H1 (cell line): ENCODE measurements around the gene OR2A42. TPM values are rescaled to one million over a fixed set of nuclear protein-coding genes. Genes with fewer than 3 reads are reported as not detected.
"Not testable (repeated sequence)": the region's sequence is repeated elsewhere in the genome, so short reads cannot be mapped to it uniquely, and the experiment has no call there.

Source experiments
- CTCF ChIA-PET: fragments of 300-600 bp; sonication (Branson Sonifier 250); formaldehyde crosslinking; loops from one replicate; lab custom pipeline; 2021; ENCODE audit not compliant: partially characterized antibody; lab: Charles Lee
- POLR2A ChIA-PET: fragments of 300-600 bp; sonication (Branson Sonifier 250); formaldehyde crosslinking; loops from one replicate; lab custom pipeline; 2021; ENCODE audit warnings: inconsistent platforms; ENCODE audit not compliant: partially characterized antibody; lab: Charles Lee
- DNase-seq, 2 experiments: peaks; one replicate each; pipeline versions ENCODE4 v3.0.0 to v3.0.0-alpha.2; 2010 to 2022; ENCODE audit warnings: low spot score in 2 of 2, low read depth in 1 of 2, mixed read lengths in 1 of 2
- FAIRE-seq: peaks from 2 replicates; lab custom pipeline; 2011; peaks lifted over from hg19 to GRCh38; lab: Jason Lieb, UNC
- H2AFZ ChIP-seq: 2 replicates; pipeline ENCODE4 v1.8.1; 2012; ENCODE audit warnings: low read length, inconsistent platforms
- H2AK5ac ChIP-seq: 2 replicates; pipeline ENCODE4 v1.6.1; 2013; ENCODE audit warnings: low read depth, low read length
- H2BK120ac ChIP-seq: replicated peaks from 2 replicates; pipeline ENCODE3; 2013; ENCODE audit warnings: low read depth, low read length, inconsistent platforms
- H2BK12ac ChIP-seq: 2 replicates; pipeline ENCODE4 v1.6.1; 2013; ENCODE audit warnings: low read depth, low read length
- H2BK15ac ChIP-seq: 2 replicates; pipeline ENCODE4 v1.6.1; 2013; ENCODE audit warnings: low read length
- H2BK20ac ChIP-seq: 2 replicates; pipeline ENCODE4 v1.6.1; 2013; ENCODE audit warnings: low read length
- H2BK5ac ChIP-seq: 2 replicates; pipeline ENCODE4 v1.6.1; 2013; ENCODE audit warnings: low read depth, low read length
- H3K14ac ChIP-seq: 2 replicates; pipeline ENCODE4 v1.6.1; 2013; ENCODE audit warnings: inconsistent platforms; ENCODE audit not compliant: insufficient read length
- H3K18ac ChIP-seq: 2 replicates; pipeline ENCODE4 v1.6.1; 2013; ENCODE audit warnings: low read length; ENCODE audit errors: extremely low read depth
- H3K23ac ChIP-seq: 2 replicates; pipeline ENCODE4 v1.6.1; 2013; ENCODE audit warnings: inconsistent platforms; ENCODE audit not compliant: insufficient read length
- H3K23me2 ChIP-seq: 2 replicates; pipeline ENCODE4 v1.6.1; 2013; ENCODE audit warnings: low read depth, low read length
- H3K27ac ChIP-seq: 2 replicates; pipeline ENCODE4 v1.6.1; 2011; ENCODE audit warnings: low read depth, low read length, inconsistent platforms
- H3K27me3 ChIP-seq, 4 experiments: replicated peaks in 1 of 4; 1 replicate in 1 of 4; 2 replicates in 3 of 4; pipeline versions ENCODE4 v1.6.1 to v1.8.1; 2011 to 2013; ENCODE audit warnings: low read length in 3 of 4, mild to moderate bottlenecking in 3 of 4, inconsistent platforms in 2 of 4, mixed read lengths in 2 of 4, moderate library complexity in 1 of 4; ENCODE audit not compliant: control insufficient read depth in 3 of 4, insufficient read depth in 3 of 4; ENCODE audit errors: extremely low read depth in 1 of 4
- H3K36me3 ChIP-seq, 4 experiments: 2 replicates each; pipeline versions ENCODE4 v1.6.1 to v1.8.1; 2011 to 2013; ENCODE audit warnings: mild to moderate bottlenecking in 4 of 4, low read length in 3 of 4, moderate library complexity in 2 of 4, control low read depth in 1 of 4, inconsistent platforms in 1 of 4; ENCODE audit not compliant: insufficient read depth in 4 of 4, control insufficient read depth in 2 of 4
- H3K4ac ChIP-seq: replicated peaks from 2 replicates; pipeline ENCODE3; 2013; ENCODE audit warnings: low read length, low read depth, mixed read lengths, inconsistent platforms; ENCODE audit not compliant: insufficient read length
- H3K4me1 ChIP-seq, 4 experiments: replicated peaks in 1 of 4; 1 replicate in 1 of 4; 2 replicates in 3 of 4; pipeline versions ENCODE4 v1.6.1 to v1.8.1; 2011 to 2013; ENCODE audit warnings: low read length in 3 of 4, inconsistent platforms in 2 of 4, mixed read lengths in 1 of 4; ENCODE audit not compliant: insufficient read depth in 4 of 4, control insufficient read depth in 3 of 4
- H3K4me2 ChIP-seq, 2 experiments: 2 replicates each; pipeline versions ENCODE4 v1.6.1 to v1.8.1; 2011 to 2013; ENCODE audit warnings: low read depth in 2 of 2, low read length in 2 of 2, control low read depth in 1 of 2, inconsistent platforms in 1 of 2, mild to moderate bottlenecking in 1 of 2; ENCODE audit not compliant: insufficient read depth in 1 of 2
- H3K4me3 ChIP-seq, 4 experiments: fragments of 200-600, 300-600 bp in 1 of 4; sonication (generic), shearing (Covaris generic), sonication (Bioruptor Twin) in 1 of 4; 2 replicates each; pipeline versions ENCODE4 v1.5.1 to v1.8.1; 2011 to 2016; ENCODE audit warnings: low read length in 4 of 4, low read depth in 3 of 4, control low read depth in 2 of 4, inconsistent platforms in 2 of 4, mild to moderate bottlenecking in 2 of 4, mixed read lengths in 1 of 4, moderate library complexity in 1 of 4; ENCODE audit not compliant: insufficient read depth in 2 of 4; ENCODE audit errors: extremely low read depth in 1 of 4
- H3K56ac ChIP-seq: replicated peaks from 2 replicates; pipeline ENCODE3; 2013; ENCODE audit warnings: low read depth, mild to moderate bottlenecking, mixed read lengths, low read length, inconsistent platforms; ENCODE audit not compliant: insufficient read length
- H3K79me1 ChIP-seq: 2 replicates; pipeline ENCODE4 v1.6.1; 2013; ENCODE audit warnings: low read depth, low read length, control low read depth
- H3K79me2 ChIP-seq, 2 experiments: 2 replicates each; pipeline versions ENCODE4 v1.6.1 to v1.8.1; 2012 to 2013; ENCODE audit warnings: low read length in 2 of 2, mild to moderate bottlenecking in 2 of 2, inconsistent platforms in 1 of 2; ENCODE audit not compliant: insufficient read depth in 2 of 2, control insufficient read depth in 1 of 2
- H3K9ac ChIP-seq, 4 experiments: replicated peaks in 1 of 4; 1 replicate in 1 of 4; 2 replicates in 3 of 4; pipeline versions ENCODE4 v1.6.1 to v1.8.1; 2011 to 2013; ENCODE audit warnings: low read depth in 3 of 4, low read length in 3 of 4, control low read depth in 2 of 4, mild to moderate bottlenecking in 2 of 4, moderate library complexity in 2 of 4, inconsistent platforms in 1 of 4; ENCODE audit errors: extremely low read depth in 1 of 4
- H3K9me3 ChIP-seq, 2 experiments: 2 replicates each; pipeline versions ENCODE4 v1.6.1 to v1.8.1; 2012 to 2013; ENCODE audit warnings: mild to moderate bottlenecking in 2 of 2, moderate library complexity in 2 of 2, control low read depth in 1 of 2, inconsistent platforms in 1 of 2, low read depth in 1 of 2, low read length in 1 of 2, mixed read lengths in 1 of 2; ENCODE audit not compliant: insufficient read depth in 2 of 2
- H4K20me1 ChIP-seq, 2 experiments: replicated peaks in 1 of 2; 2 replicates each; pipeline versions ENCODE3 to v1.8.1; 2011 to 2013; ENCODE audit warnings: inconsistent platforms in 2 of 2, low read length in 2 of 2, mild to moderate bottlenecking in 1 of 2; ENCODE audit not compliant: insufficient read depth in 2 of 2, control insufficient read depth in 1 of 2
- H4K5ac ChIP-seq: 2 replicates; pipeline ENCODE4 v1.6.1; 2013; ENCODE audit warnings: low read length, low read depth, mixed read lengths, inconsistent platforms; ENCODE audit not compliant: insufficient read length
- H4K8ac ChIP-seq: 2 replicates; pipeline ENCODE4 v1.8.0; 2013; ENCODE audit warnings: mild to moderate bottlenecking, moderate library complexity, low read length, inconsistent platforms; ENCODE audit not compliant: insufficient read depth; ENCODE audit errors: extremely low read depth
- H4K91ac ChIP-seq: replicated peaks from 2 replicates; pipeline ENCODE3; 2013; ENCODE audit warnings: low read length, mixed read lengths, inconsistent platforms; ENCODE audit not compliant: insufficient read length
- WGBS, 2 experiments: shearing (Covaris generic) in 1 of 2; methylation state at CpG; one replicate each; pipeline versions ENCODE4 v1.1.6 to v1.1.7; 2013 to 2015; ENCODE audit warnings: low lambda C conversion rate in 2 of 2, mixed read lengths in 2 of 2, inconsistent platforms in 1 of 2, low coverage in 1 of 2, missing lambda C conversion rate in 1 of 2; ENCODE audit not compliant: insufficient replicate concordance in 2 of 2, insufficient coverage in 1 of 2, insufficient read length in 1 of 2; ENCODE audit errors: extremely low coverage in 1 of 2, missing lambda C conversion rate in 1 of 2; 5-methylcytosine and 5-hydroxymethylcytosine counted together
- polyA plus RNA-seq, 7 experiments: library from polyadenylated mRNA; depleted of rRNA in 3 of 7; stranded (reverse) in 5 of 7; unstranded in 2 of 7; fragments of >200 nt in 5 of 7; fragments of 200-250 nt in 2 of 7; gene quantifications; 1 replicate in 5 of 7; 2 replicates in 1 of 7; 4 replicates in 1 of 7; pipeline versions ENCODE4 v1.2.1 to v1.2.3, GENCODE V29; 2011 to 2013; ENCODE audit warnings: missing spikeins in 2 of 7, mixed read lengths in 2 of 7
- total RNA-seq: library from RNA; stranded (reverse); fragmentation: NEBNext Ultra II Directional; extraction: Animal tissue kit (Norgen Biotek cat#: 25700); gene quantifications from 2 replicates; pipeline ENCODE4 v1.2.1, GENCODE V29; 2021

OR2A42 gene
- total and polyA plus RNA-seq, 2 of the 8 experiments (the other 6 are each of a cell fraction or from before 2014, with no cell fraction given): not detected

DNA sequence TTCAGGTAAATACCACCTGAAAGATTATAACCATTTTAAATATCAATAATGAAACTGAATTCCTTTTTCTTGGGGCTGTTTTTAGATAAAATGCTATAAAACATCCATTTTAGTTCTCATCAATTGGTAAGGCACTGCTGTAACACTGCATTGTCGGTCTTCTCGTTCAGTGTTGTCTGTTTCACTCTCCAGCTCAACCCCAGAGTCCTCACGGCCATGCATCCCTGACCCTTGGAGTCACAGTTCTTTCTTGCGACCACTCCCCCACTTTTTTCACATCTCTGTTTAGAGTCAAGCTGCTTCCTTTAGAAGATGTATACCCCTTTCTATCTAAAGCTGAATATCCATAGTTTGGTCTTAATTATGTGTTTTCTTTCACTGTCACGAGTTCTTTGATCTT, 7.6 kb upstream of the OR2A42 start:
- POLR2A ChIA-PET: not testable (repeated sequence)

GRCh38 chr7:144245372-144245771, 6.0 kb upstream of the OR2A42 start:
- CTCF ChIA-PET, H3K4ac ChIP-seq, H2AK5ac ChIP-seq, POLR2A ChIA-PET, H3K23ac ChIP-seq, H3K14ac ChIP-seq, H3K56ac ChIP-seq, H3K23me2 ChIP-seq, H3K4me1 ChIP-seq, H2BK5ac ChIP-seq, H3K9ac ChIP-seq, H4K91ac ChIP-seq, H2BK120ac ChIP-seq, DNase-seq, H2BK12ac ChIP-seq, H3K79me2 ChIP-seq, FAIRE-seq, H3K79me1 ChIP-seq, H4K20me1 ChIP-seq, H3K4me2 ChIP-seq, H3K9me3 ChIP-seq, H3K4me3 ChIP-seq, H3K27me3 ChIP-seq, H3K27ac ChIP-seq, H3K36me3 ChIP-seq, H4K8ac ChIP-seq, H3K18ac ChIP-seq, H2AFZ ChIP-seq, H4K5ac ChIP-seq, H2BK15ac ChIP-seq, H2BK20ac ChIP-seq: not testable (repeated sequence)
- WGBS, 2 experiments: no CpG with 5 or more reads among the region's 2 CpGs

More for the DNA sequence above, 7.6 kb upstream of the OR2A42 start:
- H2BK5ac ChIP-seq, H3K27ac ChIP-seq, H4K5ac ChIP-seq, H3K56ac ChIP-seq, H3K23ac ChIP-seq, H4K20me1 ChIP-seq, H2BK12ac ChIP-seq, H3K79me2 ChIP-seq, H3K4ac ChIP-seq, H3K18ac ChIP-seq, H4K8ac ChIP-seq, H3K9ac ChIP-seq, H2BK120ac ChIP-seq, H4K91ac ChIP-seq, DNase-seq, H2BK15ac ChIP-seq, H3K4me3 ChIP-seq, H3K9me3 ChIP-seq, H2AK5ac ChIP-seq, H3K23me2 ChIP-seq, H3K14ac ChIP-seq, H3K4me2 ChIP-seq, H2AFZ ChIP-seq, CTCF ChIA-PET, H3K27me3 ChIP-seq, H3K79me1 ChIP-seq, H3K4me1 ChIP-seq, FAIRE-seq, H3K36me3 ChIP-seq, H2BK20ac ChIP-seq: not testable (repeated sequence)
- no CpG with 5 or more reads among the region's 5 CpGs for WGBS, 2 experiments
